OCI-LY1 (cell line): ENCODE data around the gene USP24.

Experiments used
- H2AFZ ChIP-seq: fragments of 200-600 bp; sonication (generic), shearing (Covaris generic); 2 replicates; pipeline ENCODE4 v1.6.0; 2014; ENCODE audit warnings: antibody characterized with exemption, mild to moderate bottlenecking, low read length
- H3F3A ChIP-seq: fragments of 200-600 bp; sonication (generic), shearing (Covaris generic); 2 replicates; pipeline ENCODE4 v1.6.0; 2014; ENCODE audit warnings: mild to moderate bottlenecking, antibody characterized with exemption, low read length, moderate library complexity; ENCODE audit not compliant: insufficient read depth
- H3K27ac ChIP-seq: fragments of 200-600 bp; sonication (generic); 2 replicates; pipeline ENCODE4 v1.5.1; 2014; ENCODE audit warnings: low read length, mixed run types, mild to moderate bottlenecking, low read depth; ENCODE audit not compliant: poor library complexity, severe bottlenecking
- H3K27me3 ChIP-seq: fragments of 200-600 bp; sonication (generic); 2 replicates; pipeline ENCODE4 v1.6.0; 2014; ENCODE audit warnings: antibody characterized with exemption, mild to moderate bottlenecking, low read length, moderate library complexity; ENCODE audit not compliant: insufficient read depth
- H3K36me3 ChIP-seq: fragments of 200-600 bp; sonication (generic); 2 replicates; pipeline ENCODE4 v1.6.1; 2014; ENCODE audit warnings: mild to moderate bottlenecking, antibody characterized with exemption, low read length, moderate library complexity, mixed read lengths; ENCODE audit not compliant: insufficient read depth
- H3K4me1 ChIP-seq: fragments of 200-600 bp; sonication (generic); 2 replicates; pipeline ENCODE4 v1.5.1; 2014; ENCODE audit warnings: mild to moderate bottlenecking, low read length, moderate library complexity; ENCODE audit not compliant: insufficient read depth, severe bottlenecking
- H3K4me2 ChIP-seq: fragments of 200-600 bp; sonication (generic), shearing (Covaris generic); 2 replicates; pipeline ENCODE4 v1.6.1; 2014; ENCODE audit warnings: low read length
- H3K4me3 ChIP-seq: fragments of 200-600 bp; sonication (generic); 2 replicates; pipeline ENCODE4 v1.5.1; 2014; ENCODE audit warnings: low read length, low read depth, mild to moderate bottlenecking, mixed read lengths; ENCODE audit not compliant: poor library complexity, severe bottlenecking
- H3K79me2 ChIP-seq: fragments of 200-600 bp; shearing (Covaris generic); 2 replicates; pipeline ENCODE4 v1.6.1; 2016; ENCODE audit warnings: mixed run types, low read length, mixed read lengths; ENCODE audit not compliant: insufficient read depth
- H3K9ac ChIP-seq: fragments of 200-600 bp; sonication (generic), shearing (Covaris generic); 2 replicates; pipeline ENCODE4 v1.6.1; 2014; ENCODE audit warnings: mild to moderate bottlenecking, low read length, mixed read lengths
- H3K9me2 ChIP-seq: fragments of 200-600 bp; sonication (generic), shearing (Covaris generic); 2 replicates; pipeline ENCODE4 v1.6.1; 2014; ENCODE audit warnings: low read depth, mild to moderate bottlenecking, low read length, mixed read lengths
- H3K9me3 ChIP-seq: fragments of 200-600 bp; shearing (Covaris generic); 2 replicates; pipeline ENCODE4 v1.6.1; 2014; ENCODE audit warnings: low read length, mixed read lengths
- H4K20me1 ChIP-seq: fragments of 200-600 bp; sonication (generic), shearing (Covaris generic); 2 replicates; pipeline ENCODE4 v1.6.0; 2016; ENCODE audit warnings: mild to moderate bottlenecking, low read length; ENCODE audit not compliant: insufficient read depth
- EZH2 ChIP-seq: fragments of 200-600 bp; sonication (generic), shearing (Covaris generic); IDR thresholded peaks from 2 replicates; pipeline ENCODE4 v1.8.0; 2017; ENCODE audit warnings: borderline replicate concordance, mixed run types, mild to moderate bottlenecking, antibody characterized with exemption, low read length, moderate library complexity, mixed read lengths
- TF ChIP-seq, protein P1 (sequence below): fragments of 200-600 bp; sonication (generic), shearing (Covaris generic); IDR thresholded peaks from 2 replicates; pipeline ENCODE4 v1.5.1; 2017; ENCODE audit warnings: mild to moderate bottlenecking, antibody characterized with exemption, low read length, moderate library complexity, mixed read lengths

USP24 gene

DNA sequence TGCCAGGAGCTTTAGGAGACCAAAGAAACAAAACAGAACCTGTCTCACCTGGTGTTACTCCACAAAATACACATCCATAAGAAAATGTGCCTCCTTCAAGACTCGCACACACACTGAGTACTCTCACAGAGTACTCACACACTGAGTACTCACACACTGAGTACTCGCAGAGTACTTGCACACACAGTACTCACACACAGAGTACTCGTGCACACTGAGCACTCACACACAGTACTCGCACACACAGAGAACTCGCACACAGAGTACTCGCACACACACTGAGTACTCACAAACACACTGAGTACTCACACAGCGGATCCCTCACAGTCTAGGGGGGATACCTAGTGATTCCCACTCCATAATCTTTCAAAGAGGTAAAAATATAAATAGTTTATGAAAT, 135.5 kb downstream of the USP24 start:
- no peak for TF ChIP-seq EZH2
- H3K4me2 ChIP-seq: no peak overlapping the region
- H3K9me3 ChIP-seq: no peaks in the 10 kb centered on the region
- H3K9ac ChIP-seq: no peak overlapping the region
- no peak overlapping the region for H2AFZ ChIP-seq
- H3K36me3 ChIP-seq: peaks cover 81% of the 10 kb centered on the region
- no peaks in the 10 kb centered on the region for H3F3A ChIP-seq
- H4K20me1 ChIP-seq: no peaks in the 10 kb centered on the region
- no peaks in the 10 kb centered on the region for H3K79me2 ChIP-seq
- H3K27ac ChIP-seq: no peak overlapping the region
- no peak overlapping the region for H3K4me3 ChIP-seq
- H3K4me1 ChIP-seq: no peaks in the 10 kb centered on the region
- H3K27me3 ChIP-seq: no peaks in the 10 kb centered on the region
- no peaks in the 10 kb centered on the region for H3K9me2 ChIP-seq

GRCh38 chr1:55078470-55078869, 136.7 kb downstream of the USP24 start:
- TF ChIP-seq, protein P1, sequence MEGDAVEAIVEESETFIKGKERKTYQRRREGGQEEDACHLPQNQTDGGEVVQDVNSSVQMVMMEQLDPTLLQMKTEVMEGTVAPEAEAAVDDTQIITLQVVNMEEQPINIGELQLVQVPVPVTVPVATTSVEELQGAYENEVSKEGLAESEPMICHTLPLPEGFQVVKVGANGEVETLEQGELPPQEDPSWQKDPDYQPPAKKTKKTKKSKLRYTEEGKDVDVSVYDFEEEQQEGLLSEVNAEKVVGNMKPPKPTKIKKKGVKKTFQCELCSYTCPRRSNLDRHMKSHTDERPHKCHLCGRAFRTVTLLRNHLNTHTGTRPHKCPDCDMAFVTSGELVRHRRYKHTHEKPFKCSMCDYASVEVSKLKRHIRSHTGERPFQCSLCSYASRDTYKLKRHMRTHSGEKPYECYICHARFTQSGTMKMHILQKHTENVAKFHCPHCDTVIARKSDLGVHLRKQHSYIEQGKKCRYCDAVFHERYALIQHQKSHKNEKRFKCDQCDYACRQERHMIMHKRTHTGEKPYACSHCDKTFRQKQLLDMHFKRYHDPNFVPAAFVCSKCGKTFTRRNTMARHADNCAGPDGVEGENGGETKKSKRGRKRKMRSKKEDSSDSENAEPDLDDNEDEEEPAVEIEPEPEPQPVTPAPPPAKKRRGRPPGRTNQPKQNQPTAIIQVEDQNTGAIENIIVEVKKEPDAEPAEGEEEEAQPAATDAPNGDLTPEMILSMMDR: no peak
- no peak for TF ChIP-seq EZH2
- Histone ChIP-seq H3K27ac (no peak overlapping the region), H4K20me1 (no peaks in the 10 kb centered on the region), H3K4me3 (no peak overlapping the region), H3K9me2 (no peaks in the 10 kb centered on the region), H3K9ac (no peak overlapping the region), H3K27me3 (no peaks in the 10 kb centered on the region), H3F3A (no peaks in the 10 kb centered on the region), H3K4me1 (no peaks in the 10 kb centered on the region), H2AFZ (no peak overlapping the region), H3K9me3 (no peaks in the 10 kb centered on the region), H3K36me3 (peaks cover 79% of the 10 kb centered on the region), H3K4me2 (no peak overlapping the region), H3K79me2 (no peaks in the 10 kb centered on the region)

GRCh38 chr1:55076356-55076755, 138.8 kb downstream of the USP24 start:
- H3K27ac ChIP-seq: no peak overlapping the region
- H3K9me3 ChIP-seq: no peaks in the 10 kb centered on the region
- no peaks in the 10 kb centered on the region for H3K27me3 ChIP-seq
- no peaks in the 10 kb centered on the region for H3F3A ChIP-seq
- no peak overlapping the region for H3K9ac ChIP-seq
- H4K20me1 ChIP-seq: no peaks in the 10 kb centered on the region
- H3K36me3 ChIP-seq: peaks cover 79% of the 10 kb centered on the region
- H3K79me2 ChIP-seq: no peaks in the 10 kb centered on the region
- H3K4me1 ChIP-seq: no peaks in the 10 kb centered on the region
- H3K4me2 ChIP-seq: no peak overlapping the region
- H2AFZ ChIP-seq: no peak overlapping the region
- no peak overlapping the region for H3K4me3 ChIP-seq
- TF ChIP-seq EZH2: no peak
- TF ChIP-seq, protein P1: no peak
- H3K9me2 ChIP-seq: no peaks in the 10 kb centered on the region

GRCh38 chr1:55074455-55074854, 140.7 kb downstream of the USP24 start:
- no peaks in the 10 kb centered on the region for H3K79me2 ChIP-seq
- no peak overlapping the region for H2AFZ ChIP-seq
- no peak overlapping the region for H3K9ac ChIP-seq
- H4K20me1 ChIP-seq: no peaks in the 10 kb centered on the region
- TF ChIP-seq EZH2: no peak
- TF ChIP-seq, protein P1: no peak
- no peak overlapping the region for H3K4me3 ChIP-seq
- no peak overlapping the region for H3K27ac ChIP-seq
- H3F3A ChIP-seq: no peaks in the 10 kb centered on the region
- no peak overlapping the region for H3K4me2 ChIP-seq
- H3K36me3 ChIP-seq: peaks cover 75% of the 10 kb centered on the region
- no peaks in the 10 kb centered on the region for H3K9me2 ChIP-seq
- no peaks in the 10 kb centered on the region for H3K9me3 ChIP-seq
- no peaks in the 10 kb centered on the region for H3K4me1 ChIP-seq
- no peaks in the 10 kb centered on the region for H3K27me3 ChIP-seq
